ENCODE results near the gene C12orf60.

The C12orf60 gene

GRCh38 chr12:14839262-14839661 lies 35.8 kb downstream of the C12orf60 start:
- no peak for DNase-seq

GRCh38 chr12:14840616-14841015 lies 37.1 kb downstream of the C12orf60 start:
- no peak for DNase-seq

GRCh38 chr12:14841761-14842160 lies 38.3 kb downstream of the C12orf60 start:
- no peak for DNase-seq

- DNase-seq: no peak
Observed at GRCh38 chr12:14842315-14842714, 38.8 kb downstream of the C12orf60 start.

GRCh38 chr12:14843425-14843887 lies 40.0 kb downstream of the C12orf60 start, which contains the start of gene ART4:
ART4 (minus strand) TSS chr12:14843526; CDS start chr12:14843113, 413 bp downstream.
- DNase-seq: no peak

- DNase-seq: no peak
Observed at GRCh38 chr12:14844401-14844800, 40.9 kb downstream of the C12orf60 start.

GRCh38 chr12:14845350-14845750 lies 41.9 kb downstream of the C12orf60 start:
- DNase-seq: no peak

GRCh38 chr12:14846042-14846587 lies 42.6 kb downstream of the C12orf60 start:
- DNase-seq: no peak

GRCh38 chr12:14846876-14847580 lies 43.6 kb downstream of the C12orf60 start:
- no peak for DNase-seq

GRCh38 chr12:14849661-14850060 lies 46.2 kb downstream of the C12orf60 start:
- no peak for DNase-seq

- no peak for DNase-seq
Observed at GRCh38 chr12:14850929-14851663, 47.6 kb downstream of the C12orf60 start.

GRCh38 chr12:14852880-14853279 lies 49.4 kb downstream of the C12orf60 start:
- no peak for DNase-seq

GRCh38 chr12:14853961-14854360 lies 50.5 kb downstream of the C12orf60 start:
- no peak for DNase-seq

- DNase-seq: no peak
Observed at GRCh38 chr12:14854586-14855183, 51.2 kb downstream of the C12orf60 start.

GRCh38 chr12:14858513-14858912 lies 55.0 kb downstream of the C12orf60 start:
- DNase-seq: no peak

- no peak for DNase-seq
Observed at GRCh38 chr12:14860490-14860889, 57.0 kb downstream of the C12orf60 start.

- no peak for DNase-seq
Observed at GRCh38 chr12:14868916-14869506, 65.5 kb downstream of the C12orf60 start.

GRCh38 chr12:14871247-14871646 lies 67.8 kb downstream of the C12orf60 start:
- no peak for DNase-seq

- DNase-seq: no peak
Observed at GRCh38 chr12:14871886-14872285, 68.4 kb downstream of the C12orf60 start.

GRCh38 chr12:14873440-14874185 lies 70.1 kb downstream of the C12orf60 start:
- DNase-seq: no peak
